Right lobe of liver (tissue), 6 donors: Measurements from ENCODE around the gene MICU2. TPM values are rescaled to one million over a fixed set of nuclear protein-coding genes. Genes with fewer than 3 reads are reported as not detected.
"Not testable (repeated sequence)": the region's sequence is repeated elsewhere in the genome, so short reads cannot be mapped to it uniquely, and the experiment has no call there.

Experiments
- ATAC-seq, 4 donors: fragments of 200-7000 bp; cut with Tn5 transposase; one replicate each; pipeline ENCODE4 v1.9.1; 2020; ENCODE audit warnings: mild to moderate bottlenecking in 4 of 4, moderate library complexity in 4 of 4
- DNase-seq, 3 donors: peaks; one replicate each; pipeline ENCODE4 v3.0.0-alpha.2; 2020
- H3K27ac ChIP-seq, 3 donors: fragments of 200-600 bp; one replicate each; pipeline ENCODE4 v1.8.0; 2022
- H3K27me3 ChIP-seq, 2 donors: fragments of 200-600 bp; one replicate each; pipeline ENCODE4 v1.8.0; 2022
- H3K36me3 ChIP-seq, 4 donors: fragments of 200-600 bp; sonication (generic) in 1 of 4; one replicate each; pipeline versions ENCODE4 v1.5.1 to v1.8.0; 2017 to 2022; ENCODE audit warnings: control low read depth in 1 of 4
- H3K4me1 ChIP-seq, 4 donors: fragments of 200-600 bp; sonication (generic) in 1 of 4; one replicate each; pipeline versions ENCODE4 v1.5.1 to v1.8.0; 2017 to 2022; ENCODE audit warnings: control low read depth in 1 of 4
- H3K4me3 ChIP-seq, 3 donors: fragments of 200-600 bp; one replicate each; pipeline ENCODE4 v1.8.0; 2022
- H3K9me3 ChIP-seq, 4 donors: fragments of 200-600 bp; sonication (generic) in 1 of 4; one replicate each; pipeline versions ENCODE4 v1.5.1 to v1.8.0; 2017 to 2022; ENCODE audit warnings: control low read depth in 1 of 4
- CTCF ChIP-seq, 4 donors: fragments of 200-600 bp in 3 of 4; fragments of 450-650 bp in 1 of 4; IDR thresholded peaks; one replicate each; pipeline versions ENCODE4 v1.5.1 to v1.8.0; 2016 to 2022; ENCODE audit warnings: antibody characterized with exemption in 4 of 4, mild to moderate bottlenecking in 2 of 4
- POLR2A ChIP-seq: fragments of 450-650 bp; IDR thresholded peaks from one replicate; pipeline ENCODE4 v1.6.1; 2017; ENCODE audit warnings: antibody characterized with exemption, mild to moderate bottlenecking
- WGBS: methylation state at CpG from one replicate; pipeline ENCODE4 v1.1.6; 2018; ENCODE audit warnings: low coverage, low lambda C conversion rate; ENCODE audit not compliant: insufficient coverage; ENCODE audit errors: missing lambda C conversion rate; 5-methylcytosine and 5-hydroxymethylcytosine counted together
- intact Hi-C, 2 donors: fragments of 100-400 bp; cut with DNase I; formaldehyde crosslinking; loops; one replicate each; pipeline versions ENCODE4 v1.11.2 to v1.14.1; 2022
- total RNA-seq, 6 experiments: library from RNA; depleted of rRNA in 2 of 6; stranded (reverse); fragments of >200 nt in 2 of 6; fragmentation: NEBNext Ultra II Directional in 3 of 6; extraction: Animal tissue kit (Norgen Biotek cat#: 25700) in 3 of 6; gene quantifications; one replicate each; pipeline versions ENCODE4 v1.1.0 to v1.2.4, GENCODE V29; 2016 to 2023
- donor health status: DM: no; HTN: yes; CAD: no.
- donor health status: DM: no; HTN: no; CAD: no.
- donor health status: DM: no; HTN: no; CAD: no.
- donor health status: DM: no; HTN: yes; CAD: no.
- donor health status: DM: no; HTN: yes; CAD: no.

The MICU2 gene
- total RNA-seq, 6 experiments from 2014 or later, result 13.1 to 71.1 (median 16.4) TPM

DNA sequence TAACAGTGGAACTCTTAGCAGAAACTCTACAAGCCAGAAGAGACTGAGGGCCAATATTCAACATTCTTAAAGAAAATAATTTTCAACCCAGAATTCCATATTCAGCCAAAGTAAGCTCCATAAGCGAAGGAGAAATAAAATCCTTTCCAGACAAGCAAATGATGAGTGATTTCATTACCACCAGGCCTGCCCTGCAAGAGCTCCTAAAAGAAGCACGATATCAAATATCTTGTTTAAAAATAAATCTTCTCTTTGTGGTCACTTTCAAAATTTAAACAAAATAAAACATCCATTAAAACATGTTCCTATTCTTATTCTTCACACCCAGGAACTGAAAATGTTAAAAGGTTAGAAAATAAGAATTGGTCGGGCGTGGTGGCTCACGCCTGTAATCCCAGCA lies 13.7 kb downstream of the MICU2 start:
- no peak for TF ChIP-seq CTCF (IDR thresholded peaks at IDR 0.05)
- TF ChIP-seq POLR2A, result no peak

DNA sequence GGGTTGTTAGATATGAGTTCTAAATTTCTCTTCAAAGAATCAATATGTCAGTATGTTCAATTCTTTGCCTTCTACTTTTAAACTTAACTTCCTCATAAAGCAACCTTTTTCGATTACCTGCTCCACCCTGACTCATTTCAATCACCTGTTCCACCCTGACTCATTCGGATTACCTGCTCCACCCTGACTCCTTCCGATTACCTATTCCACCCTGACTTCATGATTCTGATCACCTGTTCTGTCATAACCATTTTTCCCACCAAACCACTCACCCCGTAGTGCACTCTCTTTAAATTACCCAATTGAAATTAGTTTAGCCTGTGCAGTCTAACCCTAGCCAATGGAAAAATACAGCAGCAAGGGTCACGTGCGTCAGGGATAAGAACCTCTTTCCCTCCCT lies 14.5 kb downstream of the MICU2 start:
- intact Hi-C loops, H3K4me1 ChIP-seq: not testable (repeated sequence)
- WGBS, result 100% methylated on average over 4 of the region's 6 CpGs

More for the DNA sequence above, 13.7 kb downstream of the MICU2 start:
- no peak overlapping the region for H3K27ac ChIP-seq
- ATAC-seq (no peak), DNase-seq (no peak)
- WGBS, result 98% methylated on average over 5 of the region's 5 CpGs
- H3K27me3 ChIP-seq, result no peaks in the 10 kb centered on the region
- H3K4me3 ChIP-seq, result no peak overlapping the region
- intact Hi-C loops, result no loop called here
- no peaks in the 10 kb centered on the region for H3K9me3 ChIP-seq
- H3K4me1 ChIP-seq, result no peaks in the 10 kb centered on the region
- no peaks in the 10 kb centered on the region for H3K36me3 ChIP-seq

GRCh38 chr13:21588411-21588810 lies 15.6 kb downstream of the MICU2 start:
- DNase-seq, H3K27ac ChIP-seq, H3K27me3 ChIP-seq, intact Hi-C loops, H3K4me3 ChIP-seq, ATAC-seq, H3K36me3 ChIP-seq, H3K9me3 ChIP-seq, H3K4me1 ChIP-seq: not testable (repeated sequence)
- WGBS, result 87% methylated on average over 4 of the region's 5 CpGs

More for the DNA sequence above, 14.5 kb downstream of the MICU2 start:
- ATAC-seq, H3K36me3 ChIP-seq, H3K4me3 ChIP-seq, DNase-seq, H3K27ac ChIP-seq, H3K27me3 ChIP-seq, H3K9me3 ChIP-seq: not testable (repeated sequence)

GRCh38 chr13:21584973-21585592 lies 18.9 kb downstream of the MICU2 start:
- DNase-seq, result no peak

DNA sequence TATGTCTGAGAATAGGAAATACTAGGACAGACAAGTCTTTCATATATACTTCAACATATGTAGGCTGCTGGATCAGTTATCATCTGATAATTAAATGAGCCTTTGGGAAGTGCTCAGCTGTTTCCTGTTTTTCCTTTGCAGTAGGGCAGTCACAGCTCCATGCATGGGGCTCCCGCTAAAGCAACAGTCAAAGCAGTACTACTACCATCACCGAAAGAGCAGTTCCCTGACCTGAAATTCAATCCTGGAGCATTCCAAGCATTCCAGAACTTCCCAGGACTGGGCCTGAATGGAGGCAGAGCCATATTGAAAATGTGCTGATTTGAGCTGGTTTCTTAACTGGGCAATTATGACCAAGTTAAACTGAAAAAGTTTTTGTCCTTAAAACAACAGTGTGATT lies 20.5 kb downstream of the MICU2 start:
- no peak for TF ChIP-seq CTCF (IDR thresholded peaks at IDR 0.05)
- TF ChIP-seq POLR2A, result no peak
- no peaks in the 10 kb centered on the region for H3K27me3 ChIP-seq
- no peak overlapping the region for H3K27ac ChIP-seq
- H3K4me3 ChIP-seq, result no peak overlapping the region
- ATAC-seq, result no peak
- DNase-seq, result no peak
- no peaks in the 10 kb centered on the region for H3K9me3 ChIP-seq
- intact Hi-C loops, result no loop called here
- 78% methylated on average over 2 of the region's 2 CpGs for WGBS
- no peaks in the 10 kb centered on the region for H3K4me1 ChIP-seq
- H3K36me3 ChIP-seq, result no peaks in the 10 kb centered on the region

More at GRCh38 chr13:21584973-21585592, 18.9 kb downstream of the MICU2 start:
- Histone ChIP-seq H3K9me3 (no peaks in the 10 kb centered on the region), H3K36me3 (no peaks in the 10 kb centered on the region), H3K4me1 (no peaks in the 10 kb centered on the region), H3K4me3 (no peak overlapping the region), H3K27me3 (no peaks in the 10 kb centered on the region), H3K27ac (no peak overlapping the region)
- no peak for TF ChIP-seq POLR2A
- intact Hi-C loops, result no loop called here
- 82% methylated on average over 1 of the region's 1 CpG for WGBS
- ATAC-seq, result no peak

GRCh38 chr13:21580736-21581135 lies 23.2 kb downstream of the MICU2 start:
- H3K27ac ChIP-seq, result no peak overlapping the region
- intact Hi-C loops, result no loop called here
- H3K4me1 ChIP-seq, result no peaks in the 10 kb centered on the region
- no peak overlapping the region for H3K4me3 ChIP-seq
- ATAC-seq (no peak), DNase-seq (no peak)
- H3K9me3 ChIP-seq, result no peaks in the 10 kb centered on the region
- TF ChIP-seq POLR2A (no peak), CTCF (IDR thresholded peaks at IDR 0.05) (no peak)
- no peaks in the 10 kb centered on the region for H3K36me3 ChIP-seq
- no peaks in the 10 kb centered on the region for H3K27me3 ChIP-seq
